Measurements from ENCODE around the gene ALDH1L1.

DNA sequence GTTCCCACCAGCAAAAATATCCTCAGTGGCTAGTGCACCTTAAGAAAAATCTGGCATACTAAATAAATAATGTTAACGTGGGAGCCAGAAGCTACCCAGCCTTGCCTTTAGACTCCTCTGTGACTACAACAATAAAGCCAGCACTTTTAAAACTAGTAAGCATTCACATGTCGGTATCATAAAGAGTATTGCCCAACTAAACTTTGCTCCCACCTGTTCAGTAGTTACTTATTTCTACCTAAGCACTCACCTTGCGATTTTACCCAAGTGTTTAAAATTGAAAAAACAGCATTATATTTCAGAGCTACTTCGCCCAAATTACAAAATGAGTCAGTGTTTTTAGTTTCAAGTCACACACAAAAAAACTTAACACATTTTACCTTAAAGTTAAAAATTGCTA lies 12.8 kb downstream of the ALDH1L1 start:
- TF ChIP-seq EZH2phosphoT487 (IDR thresholded peaks at IDR 0.05; ENCODE audit: low read length): no peak
- TF ChIP-seq, protein P1, sequence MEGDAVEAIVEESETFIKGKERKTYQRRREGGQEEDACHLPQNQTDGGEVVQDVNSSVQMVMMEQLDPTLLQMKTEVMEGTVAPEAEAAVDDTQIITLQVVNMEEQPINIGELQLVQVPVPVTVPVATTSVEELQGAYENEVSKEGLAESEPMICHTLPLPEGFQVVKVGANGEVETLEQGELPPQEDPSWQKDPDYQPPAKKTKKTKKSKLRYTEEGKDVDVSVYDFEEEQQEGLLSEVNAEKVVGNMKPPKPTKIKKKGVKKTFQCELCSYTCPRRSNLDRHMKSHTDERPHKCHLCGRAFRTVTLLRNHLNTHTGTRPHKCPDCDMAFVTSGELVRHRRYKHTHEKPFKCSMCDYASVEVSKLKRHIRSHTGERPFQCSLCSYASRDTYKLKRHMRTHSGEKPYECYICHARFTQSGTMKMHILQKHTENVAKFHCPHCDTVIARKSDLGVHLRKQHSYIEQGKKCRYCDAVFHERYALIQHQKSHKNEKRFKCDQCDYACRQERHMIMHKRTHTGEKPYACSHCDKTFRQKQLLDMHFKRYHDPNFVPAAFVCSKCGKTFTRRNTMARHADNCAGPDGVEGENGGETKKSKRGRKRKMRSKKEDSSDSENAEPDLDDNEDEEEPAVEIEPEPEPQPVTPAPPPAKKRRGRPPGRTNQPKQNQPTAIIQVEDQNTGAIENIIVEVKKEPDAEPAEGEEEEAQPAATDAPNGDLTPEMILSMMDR (IDR thresholded peaks at IDR 0.05; ENCODE audit: low read length): no peak
- TF ChIP-seq EZH2 (optimal IDR thresholded peaks at IDR 0.05; ENCODE audit: low read depth, low read length): no peak
